Inferior parietal cortex (tissue), 1 donor: ENCODE data around the gene DIAPH2.
"Not testable (repeated sequence)": the region's sequence is repeated elsewhere in the genome, so short reads cannot be mapped to it uniquely, and the experiment has no call there.

ENCODE experiments used
- DNase-seq: peaks from one replicate; pipeline ENCODE4 v3.0.0-alpha.2; 2016; ENCODE audit errors: extremely low spot score

Gene DIAPH2

GRCh38 chrX:96684339-96685209 lies at the start of gene DIAPH2:
Gene DIAPH2 (plus strand): TSS chrX:96684842.
- DNase-seq: no peak

DNA sequence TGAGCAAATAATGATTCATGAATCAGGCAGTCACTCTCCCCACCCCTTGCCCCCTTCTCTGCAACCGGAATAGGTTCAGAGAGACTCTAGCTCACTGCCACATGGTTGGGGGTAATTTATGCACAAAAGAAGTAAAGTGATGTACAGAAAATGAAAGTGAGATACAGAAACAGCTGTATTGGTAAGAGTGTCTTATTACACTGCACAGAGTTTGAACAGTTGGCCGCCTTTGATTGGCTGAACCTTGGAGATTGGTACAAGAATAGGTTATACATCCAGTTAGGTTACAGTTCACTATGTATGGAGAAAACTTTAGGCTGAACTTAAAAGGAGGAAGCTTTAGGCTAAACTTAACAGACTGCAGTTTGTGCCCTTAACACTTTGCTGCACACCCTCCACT lies 34.6 kb upstream of the DIAPH2 start:
- DNase-seq: no peak

DNA sequence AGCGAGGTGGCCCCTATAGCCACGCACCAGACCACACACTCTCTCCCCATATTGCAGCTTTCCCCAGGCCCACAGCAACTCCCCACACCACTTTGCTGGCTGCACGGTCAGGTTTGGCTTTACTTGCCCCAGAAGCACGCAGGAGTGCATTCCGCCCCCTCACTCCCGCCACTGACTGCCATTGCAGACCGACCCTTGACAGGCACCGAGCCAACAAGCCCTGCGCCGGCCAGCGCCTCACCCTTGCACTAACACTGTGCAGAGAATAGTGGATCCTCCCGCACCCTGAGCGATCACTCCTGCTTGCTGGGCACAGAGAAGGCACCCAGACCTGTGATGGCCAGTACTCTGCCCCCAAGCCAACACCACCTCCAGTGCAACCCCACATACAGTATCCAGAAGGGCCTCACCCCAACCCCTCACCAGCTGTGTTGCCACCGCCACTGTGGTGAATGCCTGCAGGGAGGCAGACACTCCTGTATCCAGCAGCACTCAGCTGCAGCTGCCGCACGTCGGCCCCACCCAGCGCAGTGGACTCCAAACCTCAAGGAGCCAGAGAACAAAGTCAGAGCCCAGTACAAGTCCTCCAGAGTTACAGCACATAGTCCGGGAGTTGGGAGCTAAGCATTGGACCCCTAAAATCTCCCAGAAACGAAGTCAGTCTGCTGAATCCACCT lies 28.6 kb upstream of the DIAPH2 start:
- no peak for DNase-seq

- no peak for DNase-seq
These were observed 2.1 kb upstream of the DIAPH2 start for GRCh38 chrX:96682516-96682915.

GRCh38 chrX:96683997-96684338 lies 674 bp upstream of the DIAPH2 start:
- DNase-seq: no peak

DNA sequence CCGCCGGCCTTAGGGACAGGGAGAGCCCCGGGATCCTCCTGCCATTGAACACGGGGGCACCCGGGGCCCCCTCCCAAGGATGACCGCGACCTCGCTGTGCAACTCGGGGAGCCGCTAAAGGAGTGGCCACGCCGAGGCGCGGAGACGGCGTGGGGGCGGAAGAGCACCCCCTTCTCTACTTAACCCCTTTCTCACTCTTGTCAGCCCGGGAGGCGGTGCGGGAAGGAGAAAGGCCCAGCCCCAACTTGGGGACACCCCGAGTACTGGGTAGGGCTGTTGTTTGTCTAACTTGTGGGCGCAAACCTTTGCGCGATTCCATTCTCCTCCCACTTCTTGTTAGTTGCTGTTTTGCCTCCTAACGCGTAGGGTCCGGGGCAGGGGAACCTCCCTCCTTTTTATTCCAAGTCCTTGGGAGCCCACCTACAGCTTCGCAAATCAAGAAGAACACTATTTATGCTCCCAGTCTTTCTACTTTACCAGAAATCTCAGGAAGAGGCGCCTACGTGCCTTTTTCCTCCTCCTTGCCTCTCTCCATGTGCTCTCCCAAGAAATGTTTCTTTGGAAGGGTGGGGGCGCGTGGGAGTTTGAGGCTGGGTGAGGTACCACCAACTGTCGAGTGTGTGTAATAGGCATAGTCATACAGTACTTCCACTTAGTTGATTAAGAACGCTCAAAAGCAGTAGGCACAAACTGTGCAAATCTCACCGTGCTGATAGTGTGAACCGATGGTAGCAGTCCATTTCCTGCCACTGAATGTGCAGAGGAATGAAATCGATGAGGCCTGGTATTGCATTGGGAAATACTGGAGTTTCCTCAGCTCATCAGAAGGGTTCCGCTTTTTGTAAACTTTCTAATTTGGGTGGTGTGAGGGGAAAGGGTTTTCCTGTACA lies 813 bp downstream of the DIAPH2 start:
- no peak for DNase-seq

DNA sequence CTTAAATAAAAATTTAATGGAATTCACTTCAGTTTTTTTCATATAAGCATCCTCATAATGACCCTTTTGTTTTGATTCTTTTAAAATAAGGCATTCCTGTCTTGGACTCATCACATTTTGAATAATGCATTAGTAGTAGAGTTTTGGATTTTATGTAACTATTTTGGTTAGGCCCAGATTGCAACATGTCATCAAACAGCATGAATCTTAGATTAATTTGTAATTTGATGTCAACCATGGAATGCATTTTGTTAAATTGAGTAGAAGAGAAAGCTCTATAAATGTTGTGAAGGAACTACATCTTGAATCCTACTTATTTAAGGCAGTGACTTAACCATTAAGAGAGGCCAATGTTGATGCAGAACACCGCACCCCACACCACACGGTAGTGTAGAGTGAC lies 3.1 kb downstream of the DIAPH2 start:
- DNase-seq: no peak

DNA sequence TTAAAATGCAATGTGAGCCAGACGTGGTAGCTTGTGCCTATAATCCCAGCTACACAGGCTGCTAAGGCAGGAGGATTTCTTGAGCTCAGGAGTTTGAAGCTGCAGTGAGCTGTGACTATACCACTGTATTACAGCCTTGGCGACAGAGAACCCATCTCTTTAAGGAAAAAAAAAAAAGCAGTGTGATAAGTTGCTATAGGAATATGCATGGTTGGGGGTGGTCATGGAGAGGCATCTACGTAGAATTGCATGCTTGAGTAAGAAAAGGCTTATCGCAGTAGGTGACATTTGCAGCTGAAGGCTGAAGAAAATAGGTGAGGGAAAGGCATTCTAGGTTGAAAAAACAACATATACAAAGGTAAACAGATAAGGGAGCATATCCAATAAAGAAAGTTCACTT lies 4.1 kb downstream of the DIAPH2 start:
- DNase-seq: no peak

- no peak for DNase-seq
These were observed 5.3 kb downstream of the DIAPH2 start for GRCh38 chrX:96689991-96690390.

- DNase-seq: no peak
These were observed 7.8 kb downstream of the DIAPH2 start for GRCh38 chrX:96692454-96692853.

DNA sequence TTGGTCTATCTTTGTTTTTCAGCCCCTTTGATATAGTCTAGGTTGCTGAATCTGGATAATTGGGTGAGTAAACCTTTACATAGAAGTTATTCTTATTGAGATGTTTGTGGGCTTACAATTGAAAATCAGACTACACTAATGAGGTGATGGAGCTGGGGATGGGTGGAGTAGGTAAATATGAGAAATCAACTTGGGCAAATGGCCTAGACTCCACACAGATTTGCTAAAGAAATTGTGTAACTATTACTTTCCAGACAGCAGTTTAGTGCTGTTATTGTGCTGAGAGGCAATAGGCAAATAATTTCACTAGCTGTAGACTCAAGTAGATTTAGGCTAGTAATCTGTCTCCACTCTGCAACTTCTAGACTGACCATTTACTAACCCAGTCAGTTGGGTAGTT lies 8.2 kb downstream of the DIAPH2 start:
- no peak for DNase-seq

DNA sequence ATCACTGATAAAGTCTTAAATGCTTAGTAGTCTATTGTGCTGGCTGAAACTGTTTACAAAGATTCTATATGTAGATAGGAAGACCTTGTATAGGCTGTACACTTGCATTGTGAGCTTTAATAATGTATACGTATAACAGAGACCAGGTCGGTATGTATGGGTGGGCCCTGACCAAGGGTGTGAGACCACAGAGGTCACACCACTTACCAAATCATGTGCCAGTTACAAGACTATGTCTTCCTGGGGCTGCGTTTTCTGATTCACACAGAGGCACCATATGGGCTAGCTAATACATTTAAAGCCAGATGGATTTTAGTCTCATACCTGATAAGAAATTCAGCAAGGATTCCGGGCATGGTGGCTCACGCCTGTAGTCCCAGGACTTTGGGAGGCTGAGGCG lies 8.8 kb downstream of the DIAPH2 start:
- DNase-seq: no peak

GRCh38 chrX:96696462-96696861 lies 11.8 kb downstream of the DIAPH2 start:
- DNase-seq: no peak

DNA sequence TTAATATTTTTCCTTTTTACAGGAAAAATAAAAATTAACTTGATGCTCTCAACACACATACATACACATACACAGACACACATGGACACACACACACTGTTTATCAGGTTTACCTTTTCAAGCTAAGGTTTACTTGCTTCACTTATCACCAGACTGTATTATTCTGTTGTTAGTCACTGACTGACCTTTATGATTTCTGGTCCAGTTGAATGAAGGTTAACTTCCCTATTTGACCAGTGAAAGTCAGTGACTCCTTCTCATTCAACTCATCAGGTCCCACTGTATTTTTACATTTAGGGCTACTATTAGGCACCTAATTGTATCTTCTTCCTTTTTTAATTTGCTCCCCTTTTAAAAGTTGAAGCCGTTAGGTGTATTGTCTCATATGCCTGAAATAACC lies 16.0 kb downstream of the DIAPH2 start:
- DNase-seq: no peak

GRCh38 chrX:96703379-96703778 lies 18.7 kb downstream of the DIAPH2 start:
- no peak for DNase-seq

GRCh38 chrX:96703816-96704215 lies 19.2 kb downstream of the DIAPH2 start:
- no peak for DNase-seq

DNA sequence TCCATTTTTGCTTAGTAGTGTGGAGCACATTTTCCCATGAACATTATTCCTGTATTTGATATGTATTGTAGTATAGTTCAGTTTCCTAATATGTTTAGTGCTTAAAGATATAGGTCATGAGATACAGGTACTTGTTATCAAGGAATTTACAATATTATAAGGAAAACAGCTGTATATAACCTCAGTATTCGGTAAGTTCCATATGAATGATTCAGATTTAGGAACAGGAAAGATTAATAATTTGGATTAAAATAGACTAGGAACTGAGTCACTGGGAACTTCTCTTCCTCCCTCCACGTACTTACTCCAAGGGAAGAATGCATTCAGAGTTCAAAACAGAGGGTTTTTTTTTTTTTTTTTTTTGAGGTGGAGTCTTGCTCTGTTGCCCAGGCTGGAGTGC lies 20.0 kb downstream of the DIAPH2 start:
- DNase-seq: no peak

- no peak for DNase-seq
These were observed 21.3 kb downstream of the DIAPH2 start for GRCh38 chrX:96705905-96706304.

DNA sequence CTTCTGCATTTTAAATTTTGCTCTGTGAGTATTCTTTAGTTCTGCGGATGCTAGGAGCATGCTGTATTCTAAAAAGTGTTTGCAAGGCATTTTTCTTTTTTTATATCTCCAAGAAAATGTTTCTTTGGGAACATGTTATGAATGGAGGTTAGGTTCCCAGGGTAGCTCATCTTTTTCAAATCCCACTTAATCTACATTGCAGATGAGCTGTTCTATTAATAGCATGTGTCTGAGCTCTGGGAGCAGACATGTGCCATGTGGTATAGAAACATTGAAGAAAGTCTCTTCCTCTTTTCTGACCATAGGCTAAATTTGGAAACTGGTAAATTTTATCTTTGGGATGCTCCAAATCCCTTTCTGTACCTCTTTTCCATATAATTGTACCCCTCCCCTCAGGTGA lies 23.2 kb downstream of the DIAPH2 start:
- no peak for DNase-seq

- DNase-seq: no peak
These were observed 25.4 kb downstream of the DIAPH2 start for GRCh38 chrX:96710031-96710430.

GRCh38 chrX:96713303-96713702 lies 28.7 kb downstream of the DIAPH2 start:
- no peak for DNase-seq

DNA sequence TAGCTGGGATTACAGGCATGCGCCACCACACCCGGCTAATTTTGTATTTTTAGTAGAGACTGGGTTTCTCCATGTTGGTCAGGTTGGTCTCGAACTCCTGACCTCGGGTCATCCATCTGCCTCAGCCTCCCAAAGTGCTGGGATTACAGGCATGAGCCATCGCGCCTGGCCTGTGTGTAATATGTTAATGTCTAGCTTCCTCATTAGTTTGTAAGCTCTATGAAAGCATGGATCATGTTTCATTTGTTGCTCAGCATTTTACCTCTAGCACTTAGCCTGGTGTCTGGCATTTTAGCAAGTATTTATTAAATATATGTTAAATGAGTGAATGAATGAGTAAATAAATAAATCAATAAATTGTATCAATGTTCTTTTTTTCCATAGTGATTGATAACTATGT lies 29.8 kb downstream of the DIAPH2 start:
- DNase-seq: not testable (repeated sequence)
